Glutamatergic neuron (in vitro differentiated cells): Measurements from ENCODE around the gene ADARB2. TPM values are rescaled to one million over a fixed set of nuclear protein-coding genes. Genes with fewer than 3 reads are reported as not detected.

ENCODE experiments used
- DNase-seq: peaks from one replicate; pipeline ENCODE4 v3.0.0; 2022
- H3K27ac Mint-ChIP-seq: one replicate; pipeline ENCODE4 v1.8.0; 2020; ENCODE audit warnings: mild to moderate bottlenecking, mixed read lengths, inconsistent platforms; ENCODE audit not compliant: unreplicated experiment
- H3K27me3 Mint-ChIP-seq: one replicate; pipeline ENCODE4 v1.8.0; 2020; ENCODE audit warnings: mild to moderate bottlenecking, moderate library complexity, mixed read lengths, inconsistent platforms; ENCODE audit not compliant: unreplicated experiment
- H3K36me3 Mint-ChIP-seq: one replicate; pipeline ENCODE4 v1.8.0; 2020; ENCODE audit warnings: mild to moderate bottlenecking, mixed read lengths, inconsistent platforms; ENCODE audit not compliant: unreplicated experiment
- H3K4me1 Mint-ChIP-seq: one replicate; pipeline ENCODE4 v1.8.0; 2020; ENCODE audit warnings: mild to moderate bottlenecking, low read depth, mixed read lengths, inconsistent platforms; ENCODE audit not compliant: unreplicated experiment
- H3K4me3 Mint-ChIP-seq: one replicate; pipeline ENCODE4 v1.8.0; 2020; ENCODE audit warnings: mild to moderate bottlenecking, mixed read lengths, inconsistent platforms; ENCODE audit not compliant: unreplicated experiment
- H3K9me3 Mint-ChIP-seq: one replicate; pipeline ENCODE4 v1.8.0; 2020; ENCODE audit warnings: mild to moderate bottlenecking, moderate library complexity, mixed read lengths, inconsistent platforms; ENCODE audit not compliant: unreplicated experiment
- CTCF ChIP-seq: fragments of 200-600 bp; sonication (generic); IDR thresholded peaks from one replicate; pipeline ENCODE4 v1.5.0; 2021; ENCODE audit not compliant: partially characterized antibody, unreplicated experiment
- total RNA-seq: library from RNA; stranded (reverse); fragmentation: NEBNext Ultra II Directional; extraction: Animal tissue kit (Norgen Biotek cat#: 25700); gene quantifications from one replicate; pipeline ENCODE4 v1.2.1, GENCODE V29; 2021; ENCODE audit not compliant: unreplicated experiment

The ADARB2 gene
- total RNA-seq, 1 donor from 2014 or later: 20.6 TPM

GRCh38 chr10:1550616-1551015 lies 186.7 kb downstream of the ADARB2 start:
- H3K4me3 Mint-ChIP-seq: no peak overlapping the region
- peaks cover 19% of the 10 kb centered on the region for H3K36me3 Mint-ChIP-seq
- no peak for TF ChIP-seq CTCF
- DNase-seq: peak; percentile 2
- no peak overlapping the region for H3K27ac Mint-ChIP-seq
- H3K4me1 Mint-ChIP-seq: peaks cover 24% of the 10 kb centered on the region
- H3K9me3 Mint-ChIP-seq: peaks cover 7% of the 10 kb centered on the region
- peaks cover 6% of the 10 kb centered on the region for H3K27me3 Mint-ChIP-seq

GRCh38 chr10:1550291-1550595 lies 187.1 kb downstream of the ADARB2 start:
- Mint-ChIP-seq H3K9me3 (peaks cover 7% of the 10 kb centered on the region), H3K4me3 (no peak overlapping the region), H3K4me1 (peaks cover 24% of the 10 kb centered on the region), H3K36me3 (peaks cover 19% of the 10 kb centered on the region), H3K27ac (no peak overlapping the region), H3K27me3 (peaks cover 4% of the 10 kb centered on the region)
- peak; percentile 4 for DNase-seq
- TF ChIP-seq CTCF: no peak

GRCh38 chr10:1549591-1550290 lies 187.6 kb downstream of the ADARB2 start:
- Mint-ChIP-seq H3K27ac (no peak overlapping the region), H3K4me3 (no peak overlapping the region), H3K27me3 (peaks cover 4% of the 10 kb centered on the region), H3K9me3 (peaks cover 5% of the 10 kb centered on the region), H3K4me1 (peaks cover 23% of the 10 kb centered on the region), H3K36me3 (peaks cover 19% of the 10 kb centered on the region)
- DNase-seq: peak; percentile 2
- no peak for TF ChIP-seq CTCF

GRCh38 chr10:1548596-1548995 lies 188.7 kb downstream of the ADARB2 start:
- no peak for TF ChIP-seq CTCF
- Mint-ChIP-seq H3K27me3 (peaks cover 7% of the 10 kb centered on the region), H3K36me3 (peaks cover 19% of the 10 kb centered on the region), H3K9me3 (peaks cover 3% of the 10 kb centered on the region), H3K4me1 (peaks cover 11% of the 10 kb centered on the region), H3K4me3 (no peak overlapping the region), H3K27ac (no peak overlapping the region)
- DNase-seq: peak; percentile 0

GRCh38 chr10:1548146-1548545 lies 189.2 kb downstream of the ADARB2 start:
- peaks cover 7% of the 10 kb centered on the region for H3K27me3 Mint-ChIP-seq
- no peak for TF ChIP-seq CTCF
- no peak overlapping the region for H3K27ac Mint-ChIP-seq
- peaks cover 9% of the 10 kb centered on the region for H3K4me1 Mint-ChIP-seq
- peaks cover 19% of the 10 kb centered on the region for H3K36me3 Mint-ChIP-seq
- peak; percentile 3 for DNase-seq
- H3K4me3 Mint-ChIP-seq: no peak overlapping the region
- peaks cover 3% of the 10 kb centered on the region for H3K9me3 Mint-ChIP-seq
